Measurements from ENCODE around the gene USP47.

DNA sequence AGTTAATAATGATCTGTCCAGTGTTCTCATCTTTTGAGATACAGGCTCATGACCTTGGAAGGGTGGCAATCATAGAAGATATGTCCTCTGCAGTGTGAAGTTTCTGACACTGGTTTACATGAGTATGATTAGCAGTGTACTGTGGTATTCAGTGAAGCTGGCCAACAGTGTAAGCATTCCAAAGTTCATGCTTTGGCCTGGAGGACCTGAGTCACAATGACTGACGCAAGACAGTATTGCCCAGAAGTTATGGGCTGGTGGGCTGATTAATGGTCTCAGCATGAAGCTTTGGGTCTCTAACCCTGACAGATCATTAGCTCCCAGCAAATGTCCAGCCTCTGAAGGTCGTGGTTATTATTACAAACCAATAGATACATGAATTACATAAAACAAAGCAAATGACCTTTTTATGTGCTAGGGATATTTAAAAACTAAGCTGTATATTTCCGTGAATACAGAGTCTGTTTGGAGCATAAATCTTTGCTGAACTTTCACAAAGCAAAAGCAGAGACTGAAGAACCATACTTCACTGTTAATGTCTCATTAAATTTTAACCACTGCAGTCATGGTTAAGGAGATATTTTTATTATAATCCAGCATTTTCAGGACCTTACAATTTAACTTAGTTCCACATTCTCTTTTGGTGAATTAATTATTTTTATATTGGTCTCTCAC is 28.3 kb upstream of the USP47 start:
- no peak for TF ChIP-seq POLR2A (IDR thresholded peaks at IDR 0.05)
- TF ChIP-seq, protein P1, sequence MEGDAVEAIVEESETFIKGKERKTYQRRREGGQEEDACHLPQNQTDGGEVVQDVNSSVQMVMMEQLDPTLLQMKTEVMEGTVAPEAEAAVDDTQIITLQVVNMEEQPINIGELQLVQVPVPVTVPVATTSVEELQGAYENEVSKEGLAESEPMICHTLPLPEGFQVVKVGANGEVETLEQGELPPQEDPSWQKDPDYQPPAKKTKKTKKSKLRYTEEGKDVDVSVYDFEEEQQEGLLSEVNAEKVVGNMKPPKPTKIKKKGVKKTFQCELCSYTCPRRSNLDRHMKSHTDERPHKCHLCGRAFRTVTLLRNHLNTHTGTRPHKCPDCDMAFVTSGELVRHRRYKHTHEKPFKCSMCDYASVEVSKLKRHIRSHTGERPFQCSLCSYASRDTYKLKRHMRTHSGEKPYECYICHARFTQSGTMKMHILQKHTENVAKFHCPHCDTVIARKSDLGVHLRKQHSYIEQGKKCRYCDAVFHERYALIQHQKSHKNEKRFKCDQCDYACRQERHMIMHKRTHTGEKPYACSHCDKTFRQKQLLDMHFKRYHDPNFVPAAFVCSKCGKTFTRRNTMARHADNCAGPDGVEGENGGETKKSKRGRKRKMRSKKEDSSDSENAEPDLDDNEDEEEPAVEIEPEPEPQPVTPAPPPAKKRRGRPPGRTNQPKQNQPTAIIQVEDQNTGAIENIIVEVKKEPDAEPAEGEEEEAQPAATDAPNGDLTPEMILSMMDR (IDR thresholded peaks at IDR 0.05 in 4 of 5, conservative IDR thresholded peaks at IDR 0.05 in 1 of 5), result no peak

Data from gastrocnemius medialis (tissue), 4 donors.